HCT116 (cell line): ENCODE data around the gene AOPEP. TPM values are rescaled to one million over a fixed set of nuclear protein-coding genes. Genes with fewer than 3 reads are reported as not detected.

ENCODE experiments used
- ATAC-seq: fragments of 200-7000 bp; cut with Tn5 transposase; 2 replicates; pipeline ENCODE4 v1.9.1; 2020; ENCODE audit warnings: mild to moderate bottlenecking, moderate library complexity
- BruUV-seq: library from RNA; stranded (reverse); fragments of 400-500 nt; replicated peaks from 2 replicates; lab custom pipeline; 2021; lab: Mats Ljungman, UMichigan
- CTCF ChIA-PET: fragments of 300-600 bp; sonication (Branson Sonifier 250); formaldehyde crosslinking; loops from one replicate; lab custom pipeline; 2021; ENCODE audit warnings: antibody characterized with exemption; lab: Charles Lee
- POLR2A ChIA-PET: fragments of 300-600, 350-600 bp; sonication (Branson Sonifier 250); formaldehyde crosslinking; loops from one replicate; lab custom pipeline; 2021; ENCODE audit warnings: antibody characterized with exemption; lab: Charles Lee
- RAD21 ChIA-PET, 2 experiments: fragments of 300-600 bp; sonication (Branson Sonifier 250); formaldehyde crosslinking; loops; one replicate each; lab custom pipeline; 2023; ENCODE audit warnings: low total read pairs in 2 of 2; ENCODE audit not compliant: uncharacterized antibody in 2 of 2, unreplicated experiment in 2 of 2, low non-redundant PET in 1 of 2; lab: Charles Lee
- DNase-seq: peaks from one replicate; pipeline ENCODE4 v3.0.0-alpha.2; 2010; ENCODE audit warnings: low read depth, low spot score
- H2AFZ ChIP-seq: fragments of 200-600 bp; shearing (Covaris generic), sonication (generic); 2 replicates; pipeline ENCODE4 v1.6.1; 2017; ENCODE audit warnings: low read depth, mixed run types, mixed read lengths, antibody characterized with exemption, low read length; ENCODE audit not compliant: poor library complexity, severe bottlenecking
- H3K27ac ChIP-seq: 2 replicates; pipeline ENCODE4 v1.5.1; 2012; ENCODE audit warnings: low read depth, low read length
- H3K27me3 ChIP-seq: fragments of 200-600 bp; sonication (generic); 2 replicates; pipeline ENCODE4 v1.6.1; 2016; ENCODE audit warnings: mixed run types, low read length, mixed read lengths; ENCODE audit not compliant: insufficient read depth
- H3K36me3 ChIP-seq, 2 experiments: fragments of 200-500 bp in 1 of 2; fragments of 200-600 bp in 1 of 2; sonication (Bioruptor generic) in 1 of 2; sonication (generic) in 1 of 2; 2 replicates each; pipeline versions ENCODE4 v1.5.1 to v1.6.1; 2014 to 2016; ENCODE audit warnings: low read length in 2 of 2, inconsistent platforms in 1 of 2, mixed read lengths in 1 of 2, mixed run types in 1 of 2; ENCODE audit not compliant: insufficient read depth in 2 of 2, control insufficient read depth in 1 of 2
- H3K4me1 ChIP-seq, 2 experiments: fragments of 200-600 bp in 1 of 2; sonication (generic) in 1 of 2; 2 replicates each; pipeline versions ENCODE4 v1.5.1 to v1.6.1; 2012 to 2017; ENCODE audit warnings: low read length in 2 of 2, inconsistent platforms in 1 of 2, mild to moderate bottlenecking in 1 of 2, mixed read lengths in 1 of 2, mixed run types in 1 of 2, moderate library complexity in 1 of 2; ENCODE audit not compliant: insufficient read depth in 2 of 2, control insufficient read depth in 1 of 2
- H3K4me2 ChIP-seq: fragments of 200-600 bp; sonication (generic); 2 replicates; pipeline ENCODE4 v1.6.1; 2017; ENCODE audit warnings: mixed run types, low read length, mixed read lengths
- H3K4me3 ChIP-seq, 2 experiments: fragments of 200-600 bp in 1 of 2; sonication (generic) in 1 of 2; replicated peaks in 1 of 2; 2 replicates each; pipeline ENCODE4 v1.5.1; 2011 to 2016; ENCODE audit warnings: low read length in 2 of 2, control low read depth in 1 of 2, low read depth in 1 of 2, mild to moderate bottlenecking in 1 of 2, mixed read lengths in 1 of 2, mixed run types in 1 of 2
- H3K79me2 ChIP-seq: fragments of 200-600 bp; sonication (generic); 2 replicates; pipeline ENCODE4 v1.6.1; 2017; ENCODE audit warnings: mild to moderate bottlenecking, mixed run types, low read length, moderate library complexity, mixed read lengths; ENCODE audit not compliant: insufficient read depth
- H3K9ac ChIP-seq: fragments of 200-600 bp; sonication (generic); 2 replicates; pipeline ENCODE4 v1.6.1; 2016; ENCODE audit warnings: low read length, mixed read lengths
- H3K9me2 ChIP-seq: fragments of 200-600 bp; sonication (generic), shearing (Covaris generic); 2 replicates; pipeline ENCODE4 v1.6.1; 2017; ENCODE audit warnings: mixed run types, mild to moderate bottlenecking, moderate library complexity; ENCODE audit not compliant: insufficient read depth
- H3K9me3 ChIP-seq, 2 experiments: fragments of 200-500 bp in 1 of 2; fragments of 200-600 bp in 1 of 2; sonication (Bioruptor generic) in 1 of 2; sonication (generic) in 1 of 2; 2 replicates each; pipeline ENCODE4 v1.6.1; 2014 to 2017; ENCODE audit warnings: low read length in 2 of 2, mixed read lengths in 2 of 2, inconsistent platforms in 1 of 2, low read depth in 1 of 2, mild to moderate bottlenecking in 1 of 2, mixed run types in 1 of 2, moderate library complexity in 1 of 2; ENCODE audit not compliant: control insufficient read depth in 1 of 2, insufficient read depth in 1 of 2
- H4K20me1 ChIP-seq: fragments of 200-600 bp; sonication (generic), shearing (Covaris generic); 2 replicates; pipeline ENCODE4 v1.6.1; 2017; ENCODE audit warnings: mixed run types, mild to moderate bottlenecking, moderate library complexity; ENCODE audit not compliant: insufficient read depth
- EGR1 ChIP-seq: IDR thresholded peaks from 2 replicates; pipeline ENCODE4 v1.6.1; 2012; ENCODE audit warnings: low read depth
- ELF1 ChIP-seq: IDR thresholded peaks from 2 replicates; pipeline ENCODE4 v1.6.1; 2012; ENCODE audit warnings: low read depth, borderline replicate concordance
- EZH2phosphoT487 ChIP-seq: fragments of 200-600 bp; IDR thresholded peaks from 2 replicates; pipeline ENCODE4 v1.6.1; 2018; ENCODE audit warnings: antibody characterized with exemption, borderline replicate concordance
- FOSL1 ChIP-seq: IDR thresholded peaks from 2 replicates; pipeline ENCODE4 v1.6.1; 2012; ENCODE audit warnings: low read depth
- RAD21 ChIP-seq: IDR thresholded peaks from 2 replicates; pipeline ENCODE4 v1.6.1; 2012; ENCODE audit warnings: low read depth, mild to moderate bottlenecking
- SIN3A ChIP-seq: IDR thresholded peaks from 2 replicates; pipeline ENCODE4 v1.6.1; 2012; ENCODE audit warnings: low read depth
- SP1 ChIP-seq: IDR thresholded peaks from 2 replicates; pipeline ENCODE4 v1.6.1; 2012; ENCODE audit warnings: low read depth
- YY1 ChIP-seq: IDR thresholded peaks from 2 replicates; pipeline ENCODE4 v1.6.1; 2011; ENCODE audit warnings: low read length, low read depth, moderate library complexity, mild to moderate bottlenecking; ENCODE audit not compliant: insufficient replicate concordance; ENCODE audit errors: extremely low read depth
- ZNF274 ChIP-seq: fragments of 200-500 bp; sonication (Bioruptor generic); IDR thresholded peaks from 2 replicates; pipeline ENCODE4 v1.6.1; 2014; ENCODE audit warnings: mild to moderate bottlenecking, low read depth, low read length, inconsistent platforms
- intact Hi-C: fragments of 100-400 bp; cut with micrococcal nuclease; formaldehyde crosslinking; loops from 2 replicates; pipeline ENCODE4 v1.10.0; 2022
- total RNA-seq: library from RNA; stranded (reverse); gene quantifications from one replicate; pipeline ENCODE4 v1.2.1, GENCODE V29; 2021; ENCODE audit not compliant: unreplicated experiment
- TF ChIP-seq, protein P1 (sequence below): IDR thresholded peaks from 2 replicates; pipeline ENCODE4 v1.6.1; 2012
- TF ChIP-seq, protein P2 (sequence below): IDR thresholded peaks from 2 replicates; pipeline ENCODE4 v1.6.1; 2011; ENCODE audit warnings: mild to moderate bottlenecking, low read length, moderate library complexity; ENCODE audit not compliant: insufficient replicate concordance; ENCODE audit errors: extremely low read depth
- TF ChIP-seq, protein P3 (sequence below): IDR thresholded peaks from 2 replicates; pipeline ENCODE4 v1.6.1; 2012; ENCODE audit warnings: low read depth

The AOPEP gene
- total RNA-seq, 1 experiment from 2014 or later = 15.1 TPM

DNA sequence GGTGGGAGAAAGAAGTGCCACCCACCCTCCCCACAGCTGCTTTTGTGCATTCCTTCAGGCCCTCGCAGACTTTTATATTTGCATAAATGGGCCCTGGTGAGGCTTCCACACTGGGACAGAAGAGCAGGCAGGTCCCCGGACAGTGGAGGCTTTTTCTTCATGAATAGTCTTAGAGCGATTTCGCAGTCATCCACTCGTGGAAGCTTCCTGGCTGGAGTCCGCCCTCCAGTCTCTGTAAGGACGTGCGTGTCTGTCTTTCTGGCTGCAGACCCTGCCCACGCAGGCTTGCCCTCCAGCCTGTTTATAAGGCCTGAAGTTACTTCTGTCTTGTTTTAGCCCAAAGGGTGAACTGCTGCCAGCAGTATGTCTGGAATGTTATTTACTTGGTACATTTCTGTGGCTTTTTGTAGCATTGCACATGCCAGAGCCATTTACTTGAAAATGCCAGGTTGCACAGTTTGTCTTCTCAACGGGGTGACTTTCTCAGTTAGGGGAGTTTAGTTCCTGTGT is 195.7 kb downstream of the AOPEP start (continued):
- TF ChIP-seq, protein P1, sequence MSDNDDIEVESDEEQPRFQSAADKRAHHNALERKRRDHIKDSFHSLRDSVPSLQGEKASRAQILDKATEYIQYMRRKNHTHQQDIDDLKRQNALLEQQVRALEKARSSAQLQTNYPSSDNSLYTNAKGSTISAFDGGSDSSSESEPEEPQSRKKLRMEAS = no peak
- no peak for TF ChIP-seq ZNF274
- TF ChIP-seq SP1 = no peak

DNA sequence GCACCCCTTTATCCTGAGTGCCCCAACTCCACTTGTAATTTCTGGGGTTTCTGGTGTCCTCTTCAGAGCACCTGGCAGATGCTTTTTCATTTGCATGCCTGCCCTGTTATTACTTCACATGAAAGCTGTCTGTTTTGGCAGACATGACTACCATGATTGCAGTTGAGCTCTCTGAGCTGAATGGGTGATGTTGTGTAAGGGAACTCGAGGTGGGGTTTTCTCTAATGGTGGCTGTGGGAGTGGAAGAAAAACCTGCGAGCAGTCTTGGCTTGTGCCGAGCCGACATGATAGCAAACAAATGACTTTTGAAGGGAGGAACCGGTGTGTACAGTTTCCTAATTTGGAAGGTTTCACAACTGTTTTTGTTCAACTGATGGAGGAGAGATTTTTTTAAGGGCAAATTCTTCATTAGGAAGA is 196.2 kb downstream of the AOPEP start:
- CTCF ChIA-PET = no interaction called here
- peak overlapping the region; percentile 16; the same call in 1 of the 2 replicates for H3K27ac ChIP-seq
- H3K9ac ChIP-seq = no peak overlapping the region
- DNase-seq (no peak), ATAC-seq (no peak)
- peaks cover 51 to 54% of the 10 kb centered on the region in 2 experiments for H3K4me1 ChIP-seq
- H3K27me3 ChIP-seq = no peaks in the 10 kb centered on the region
- no peaks in the 10 kb centered on the region for H3K36me3 ChIP-seq
- intact Hi-C loops = no loop called here
- no peaks in the 10 kb centered on the region for H3K9me3 ChIP-seq
- BruUV-seq = no TSS peak
- 0 out of 4 replicates have a peak overlapping the region, but pooled peaks of 1 of the 2 experiments have one; percentile 2 for H3K4me3 ChIP-seq
- H3K4me2 ChIP-seq = peak overlapping the region; percentile 80
- no peaks in the 10 kb centered on the region for H4K20me1 ChIP-seq
- H2AFZ ChIP-seq = no peak overlapping the region
- no peaks in the 10 kb centered on the region for H3K9me2 ChIP-seq
- H3K79me2 ChIP-seq = no peaks in the 10 kb centered on the region
- POLR2A ChIA-PET = no interaction called here
- no peak for TF ChIP-seq RAD21
- no peak for TF ChIP-seq SP1
- TF ChIP-seq, protein P2, sequence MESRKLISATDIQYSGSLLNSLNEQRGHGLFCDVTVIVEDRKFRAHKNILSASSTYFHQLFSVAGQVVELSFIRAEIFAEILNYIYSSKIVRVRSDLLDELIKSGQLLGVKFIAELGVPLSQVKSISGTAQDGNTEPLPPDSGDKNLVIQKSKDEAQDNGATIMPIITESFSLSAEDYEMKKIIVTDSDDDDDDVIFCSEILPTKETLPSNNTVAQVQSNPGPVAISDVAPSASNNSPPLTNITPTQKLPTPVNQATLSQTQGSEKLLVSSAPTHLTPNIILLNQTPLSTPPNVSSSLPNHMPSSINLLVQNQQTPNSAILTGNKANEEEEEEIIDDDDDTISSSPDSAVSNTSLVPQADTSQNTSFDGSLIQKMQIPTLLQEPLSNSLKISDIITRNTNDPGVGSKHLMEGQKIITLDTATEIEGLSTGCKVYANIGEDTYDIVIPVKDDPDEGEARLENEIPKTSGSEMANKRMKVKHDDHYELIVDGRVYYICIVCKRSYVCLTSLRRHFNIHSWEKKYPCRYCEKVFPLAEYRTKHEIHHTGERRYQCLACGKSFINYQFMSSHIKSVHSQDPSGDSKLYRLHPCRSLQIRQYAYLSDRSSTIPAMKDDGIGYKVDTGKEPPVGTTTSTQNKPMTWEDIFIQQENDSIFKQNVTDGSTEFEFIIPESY = no peak
- TF ChIP-seq SIN3A = no peak
- no peak for TF ChIP-seq ELF1
- no peak for TF ChIP-seq EGR1
- TF ChIP-seq, protein P3, sequence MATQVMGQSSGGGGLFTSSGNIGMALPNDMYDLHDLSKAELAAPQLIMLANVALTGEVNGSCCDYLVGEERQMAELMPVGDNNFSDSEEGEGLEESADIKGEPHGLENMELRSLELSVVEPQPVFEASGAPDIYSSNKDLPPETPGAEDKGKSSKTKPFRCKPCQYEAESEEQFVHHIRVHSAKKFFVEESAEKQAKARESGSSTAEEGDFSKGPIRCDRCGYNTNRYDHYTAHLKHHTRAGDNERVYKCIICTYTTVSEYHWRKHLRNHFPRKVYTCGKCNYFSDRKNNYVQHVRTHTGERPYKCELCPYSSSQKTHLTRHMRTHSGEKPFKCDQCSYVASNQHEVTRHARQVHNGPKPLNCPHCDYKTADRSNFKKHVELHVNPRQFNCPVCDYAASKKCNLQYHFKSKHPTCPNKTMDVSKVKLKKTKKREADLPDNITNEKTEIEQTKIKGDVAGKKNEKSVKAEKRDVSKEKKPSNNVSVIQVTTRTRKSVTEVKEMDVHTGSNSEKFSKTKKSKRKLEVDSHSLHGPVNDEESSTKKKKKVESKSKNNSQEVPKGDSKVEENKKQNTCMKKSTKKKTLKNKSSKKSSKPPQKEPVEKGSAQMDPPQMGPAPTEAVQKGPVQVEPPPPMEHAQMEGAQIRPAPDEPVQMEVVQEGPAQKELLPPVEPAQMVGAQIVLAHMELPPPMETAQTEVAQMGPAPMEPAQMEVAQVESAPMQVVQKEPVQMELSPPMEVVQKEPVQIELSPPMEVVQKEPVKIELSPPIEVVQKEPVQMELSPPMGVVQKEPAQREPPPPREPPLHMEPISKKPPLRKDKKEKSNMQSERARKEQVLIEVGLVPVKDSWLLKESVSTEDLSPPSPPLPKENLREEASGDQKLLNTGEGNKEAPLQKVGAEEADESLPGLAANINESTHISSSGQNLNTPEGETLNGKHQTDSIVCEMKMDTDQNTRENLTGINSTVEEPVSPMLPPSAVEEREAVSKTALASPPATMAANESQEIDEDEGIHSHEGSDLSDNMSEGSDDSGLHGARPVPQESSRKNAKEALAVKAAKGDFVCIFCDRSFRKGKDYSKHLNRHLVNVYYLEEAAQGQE = no peak
- no peak for TF ChIP-seq FOSL1
- TF ChIP-seq YY1 = no peak
- TF ChIP-seq, protein P1 = no peak
- no peak for TF ChIP-seq EZH2phosphoT487
- RAD21 ChIA-PET = no interaction called here
